HG03575 (cell line): ENCODE data around the gene G3BP2.

Experiments used
- ATAC-seq: cut with Tn5 transposase; IDR thresholded peaks from one replicate; pipeline ENCODE4 v1.9.1; 2021; ENCODE audit not compliant: unreplicated experiment, insufficient number of reproducible peaks, low FRiP score; ENCODE audit errors: extremely low read depth

Gene G3BP2

DNA sequence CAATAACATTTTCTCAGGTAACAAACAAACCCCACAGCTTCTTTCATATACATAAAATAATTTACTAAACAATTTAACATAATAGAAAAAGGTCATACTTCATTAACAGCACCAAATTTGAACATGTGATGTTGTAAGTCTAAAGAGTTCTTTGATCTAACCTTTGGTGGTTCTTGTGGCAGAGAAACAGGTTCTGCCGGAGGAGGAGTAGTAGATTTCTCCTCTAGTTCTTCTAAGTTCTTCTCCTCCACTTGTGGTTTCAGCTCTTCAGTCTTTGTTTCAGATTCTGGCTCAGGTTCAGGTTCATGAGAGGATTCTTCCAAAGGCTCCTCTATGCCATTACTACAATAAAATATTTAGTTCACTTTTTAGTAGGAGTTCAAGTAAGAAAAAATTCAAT is 18.3 kb downstream of the G3BP2 start:
- no peak for ATAC-seq

DNA sequence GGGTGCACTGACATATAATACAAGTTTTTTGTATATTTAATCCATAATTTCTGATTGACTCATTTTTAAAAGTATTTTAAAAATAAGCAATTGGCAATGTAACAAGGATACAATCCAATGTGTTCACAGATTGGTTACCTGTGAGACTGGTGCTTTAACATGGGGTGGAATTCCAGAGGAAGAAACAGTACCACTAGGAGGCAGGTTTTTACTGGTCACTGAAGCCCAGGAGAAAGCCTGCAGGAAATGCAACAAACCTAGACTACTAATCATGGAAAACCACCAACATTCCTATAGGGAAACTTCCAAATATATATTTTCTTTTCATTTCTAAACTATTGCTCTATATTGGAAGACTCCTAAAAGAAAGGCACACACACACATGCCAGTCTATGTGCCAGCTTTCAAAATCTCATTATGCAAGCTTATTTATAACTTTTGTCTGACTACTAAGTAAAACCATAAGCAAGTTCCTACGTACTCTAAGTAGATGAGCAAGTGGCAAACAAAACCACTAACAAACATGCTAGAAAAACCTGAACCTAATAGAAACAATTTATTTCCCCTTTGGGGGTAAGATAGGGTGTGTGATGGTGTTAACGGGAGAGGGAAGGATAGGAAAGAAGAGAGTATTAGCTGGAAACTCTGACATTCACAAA is 19.2 kb downstream of the G3BP2 start:
- ATAC-seq = no peak

DNA sequence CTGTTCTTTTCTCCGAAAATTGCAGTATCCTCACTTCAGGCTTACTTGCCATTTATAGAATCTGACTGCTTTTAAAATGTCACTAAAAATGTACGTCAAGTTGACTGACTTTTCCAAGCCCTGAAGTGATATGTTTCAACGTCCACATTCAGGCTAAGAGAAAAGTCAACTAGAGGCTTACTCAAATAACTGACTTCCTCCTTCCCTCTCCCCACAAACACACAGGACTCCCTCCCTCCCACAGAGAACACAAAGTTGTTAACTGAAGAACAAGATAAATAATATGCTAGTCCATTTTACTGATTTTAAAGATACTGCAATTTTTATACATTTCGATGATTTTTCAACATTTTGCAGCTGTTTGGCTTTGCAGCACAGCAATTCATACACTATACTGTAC is 29.1 kb downstream of the G3BP2 start:
- ATAC-seq = no peak

DNA sequence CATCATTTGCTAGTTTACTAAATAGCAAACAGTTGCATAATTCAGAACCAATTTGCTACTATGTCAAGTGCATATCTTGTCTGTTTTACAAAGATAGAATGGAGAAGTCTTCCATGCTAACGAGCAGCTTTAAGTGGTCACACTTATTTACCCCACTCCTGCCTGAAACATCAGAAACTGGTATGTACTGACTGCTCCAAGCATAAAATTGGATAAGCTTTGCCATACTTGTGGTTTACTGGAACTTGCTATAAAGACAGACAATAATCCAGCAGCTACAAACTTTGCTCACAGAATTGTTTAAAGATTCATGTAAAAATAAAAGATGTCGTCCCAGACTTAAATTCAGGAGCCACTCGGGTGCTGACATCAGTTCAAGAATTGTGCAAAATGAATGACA is 29.6 kb downstream of the G3BP2 start:
- no peak for ATAC-seq

DNA sequence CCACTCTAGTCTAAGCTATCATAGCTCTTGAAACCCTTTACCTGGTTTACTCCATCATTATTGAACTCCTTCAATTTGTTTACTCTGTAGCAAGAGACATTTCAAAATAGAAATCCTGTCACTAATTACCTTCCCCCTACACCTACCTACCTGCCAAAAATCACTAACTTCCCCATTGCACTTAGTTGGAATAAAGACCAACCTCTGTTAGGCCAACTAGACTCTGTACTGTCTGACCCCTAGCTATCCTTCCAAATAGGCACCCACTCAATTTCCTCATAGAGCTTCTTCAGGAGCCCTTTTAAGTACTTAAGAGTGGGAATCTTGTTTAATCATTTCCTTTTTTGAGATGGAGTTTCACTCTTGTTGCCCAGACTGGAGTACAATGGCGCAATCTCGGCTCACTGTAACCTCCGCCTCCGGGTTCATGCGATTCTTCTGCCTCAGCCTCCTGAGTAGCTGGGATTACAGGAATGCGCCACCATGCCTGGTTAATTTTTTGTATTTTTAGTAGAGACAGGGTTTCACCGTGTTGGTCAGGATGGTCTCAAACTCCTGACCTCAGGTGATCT is 34.0 kb downstream of the G3BP2 start:
- no peak for ATAC-seq

DNA sequence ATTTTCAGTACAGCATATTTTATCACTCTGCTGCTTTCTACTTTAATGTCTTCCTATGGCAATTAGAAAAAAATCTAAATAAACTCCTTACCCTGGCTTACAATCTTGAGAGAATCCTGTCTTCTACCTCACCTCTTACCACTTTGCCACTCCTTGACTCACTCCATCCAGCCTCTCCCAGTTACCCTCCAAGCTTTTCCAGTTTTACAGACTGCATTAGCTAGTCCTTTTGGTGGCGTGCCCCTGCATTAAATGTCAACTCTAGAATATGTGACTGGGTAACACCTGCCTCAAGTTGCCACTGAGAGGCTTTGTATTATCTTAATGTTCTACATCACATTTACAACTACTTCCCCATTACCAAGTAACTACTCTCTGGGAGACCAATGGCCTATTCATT is 35.4 kb downstream of the G3BP2 start:
- no peak for ATAC-seq

DNA sequence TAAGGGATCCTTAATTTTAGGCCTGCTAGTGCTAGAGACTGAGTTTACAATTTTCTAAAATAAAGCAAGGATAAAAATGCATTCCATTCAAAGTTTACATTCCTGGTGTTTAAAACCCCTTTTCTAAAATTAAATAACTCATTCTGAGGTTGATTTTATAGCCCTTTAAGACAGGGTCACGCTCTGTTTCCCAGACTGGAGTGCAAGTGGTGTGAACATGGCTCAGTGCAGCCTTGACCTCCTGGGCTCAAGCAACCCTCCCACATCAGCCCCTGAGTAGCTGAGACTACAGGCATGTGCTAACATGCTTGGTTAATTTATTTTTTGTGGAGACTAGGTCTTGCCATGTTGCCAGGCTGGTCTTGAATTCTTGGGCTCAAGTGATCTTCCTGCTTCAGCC is 36.0 kb downstream of the G3BP2 start:
- no peak for ATAC-seq

DNA sequence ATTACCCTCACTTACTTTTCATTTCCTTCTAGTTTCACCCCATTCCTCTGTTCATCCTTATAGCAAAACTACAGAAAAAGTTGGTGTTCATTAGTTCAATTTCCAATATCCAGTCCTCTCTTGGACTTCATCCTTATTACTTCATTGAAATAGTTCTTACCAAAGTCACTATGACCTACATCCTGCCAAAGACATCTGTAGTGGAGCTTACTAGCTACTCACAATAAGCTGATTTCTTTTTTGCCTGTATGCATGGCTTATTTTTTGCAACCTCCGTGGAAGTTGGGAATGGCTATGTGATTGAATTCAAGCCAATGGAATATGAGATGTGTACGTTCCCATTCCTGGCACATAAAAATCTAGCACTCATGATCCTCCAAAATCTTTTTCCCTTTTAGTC is 38.3 kb downstream of the G3BP2 start:
- ATAC-seq = no peak

DNA sequence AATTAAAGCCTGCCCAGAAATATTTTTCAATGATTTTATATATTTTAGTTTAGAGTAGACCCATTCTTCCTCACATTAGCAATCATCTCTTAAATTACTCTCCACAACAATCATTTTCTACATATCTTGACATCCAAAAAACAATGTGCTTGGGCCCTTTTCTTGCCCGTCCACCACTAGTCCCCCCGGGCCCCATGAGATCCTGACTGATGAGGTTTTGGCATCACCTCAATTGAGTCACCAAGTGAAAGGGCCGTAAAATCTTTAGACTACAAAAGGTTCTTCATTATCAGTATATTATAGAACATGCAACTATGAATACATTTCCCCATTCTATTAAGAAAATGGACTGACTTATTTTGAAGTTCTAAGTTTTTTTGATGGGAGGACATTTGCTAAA is 38.9 kb downstream of the G3BP2 start:
- no peak for ATAC-seq

DNA sequence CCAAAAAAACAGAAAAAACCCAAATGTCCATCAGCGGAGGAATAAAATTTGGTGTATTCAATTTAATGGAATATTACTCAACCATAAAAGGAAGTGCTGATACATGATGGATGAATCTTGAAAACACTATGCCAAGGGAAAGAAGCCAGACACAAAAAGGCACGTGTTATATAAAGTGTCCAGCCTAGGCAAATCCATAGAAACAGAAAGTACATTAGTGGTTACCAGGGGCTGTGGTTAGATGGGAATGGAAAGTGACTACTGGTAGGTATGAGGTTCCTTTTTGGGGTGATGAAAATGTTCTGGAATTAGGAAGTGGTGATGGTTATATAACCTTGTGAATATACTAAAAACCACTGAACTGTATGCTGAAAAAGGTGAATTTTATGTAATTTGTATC is 39.4 kb downstream of the G3BP2 start:
- ATAC-seq = no peak

DNA sequence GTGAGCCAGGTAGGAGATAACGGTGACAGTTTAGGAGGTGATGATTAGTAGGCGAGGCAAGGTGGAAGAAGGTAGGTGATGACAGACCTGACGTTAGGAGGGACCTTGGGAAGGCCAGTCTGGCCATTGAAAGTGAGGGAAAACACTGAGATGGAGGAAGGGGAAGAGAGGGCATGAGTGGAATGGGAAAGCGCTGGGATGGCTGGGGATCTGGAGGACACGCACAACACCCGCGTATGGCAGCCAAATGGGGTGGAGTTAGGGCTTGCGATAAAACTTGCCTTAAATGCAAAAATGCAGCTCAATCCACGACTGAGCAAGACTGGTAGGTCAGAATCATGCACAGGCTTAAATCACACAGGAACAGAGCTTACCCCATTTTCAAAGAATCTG is 42.3 kb downstream of the G3BP2 start:
- no peak for ATAC-seq

DNA sequence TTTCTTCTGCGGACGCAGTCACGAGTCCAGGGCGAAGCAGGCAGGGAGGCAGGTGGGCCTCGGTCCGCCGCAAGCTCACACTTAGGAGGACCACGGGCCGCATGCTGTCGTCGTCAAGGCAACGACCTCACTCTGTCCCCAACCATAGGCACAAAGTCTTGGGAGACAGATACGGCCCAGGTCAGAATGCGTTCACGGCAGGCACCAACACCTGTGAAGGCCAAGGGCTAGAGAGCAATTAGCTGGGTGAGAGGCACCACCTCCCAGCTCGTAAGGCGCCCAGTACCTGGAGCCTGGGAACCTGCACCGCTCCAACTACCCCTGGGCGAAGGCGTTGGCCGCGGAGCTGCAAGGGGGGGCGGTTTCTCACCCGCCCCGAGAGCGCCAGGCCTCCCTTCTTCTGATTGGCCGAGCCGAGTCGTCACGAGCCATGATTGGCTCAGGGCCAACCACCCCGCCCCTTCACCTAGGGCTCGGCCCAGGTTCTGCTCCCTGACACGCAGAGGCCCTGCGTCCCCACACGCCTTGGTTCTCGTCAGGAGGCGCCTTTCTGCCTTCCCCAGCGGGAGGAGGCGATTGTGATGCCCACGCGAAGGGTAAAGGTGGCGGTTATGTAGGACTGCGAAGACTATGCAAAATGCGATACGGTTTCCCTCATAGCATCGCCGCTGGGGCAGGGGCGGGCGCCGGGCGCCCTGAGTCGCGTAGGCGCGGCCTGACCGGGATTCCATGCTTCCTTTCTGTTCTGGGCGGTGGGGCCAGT is 42.9 kb downstream of the G3BP2 start, which contains the start of gene CDKL2:
Gene CDKL2 (minus strand): TSS at position 355 of the 763 bp plus-strand sequence. CDS start 4,540 bp downstream, outside the sequence.
- peak; percentile 94 for ATAC-seq

DNA sequence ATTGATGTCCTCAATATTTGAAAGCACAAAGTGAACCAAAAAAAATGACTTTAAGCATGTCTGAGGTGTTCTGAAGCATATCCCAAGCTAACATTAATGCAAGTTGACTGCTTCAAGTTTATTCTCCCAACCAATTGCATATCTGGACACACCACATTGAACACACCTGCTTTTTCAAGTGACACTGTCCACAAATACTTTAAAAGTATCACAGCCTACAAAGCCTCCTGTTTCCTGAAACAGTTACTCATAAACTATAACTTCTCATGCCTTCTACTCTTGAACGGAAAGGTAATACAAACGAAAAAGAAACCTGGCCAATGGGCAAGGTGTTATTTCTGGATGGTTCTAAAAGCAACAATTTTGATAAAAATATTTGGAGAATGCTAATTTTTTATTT is 44.0 kb downstream of the G3BP2 start:
- no peak for ATAC-seq

DNA sequence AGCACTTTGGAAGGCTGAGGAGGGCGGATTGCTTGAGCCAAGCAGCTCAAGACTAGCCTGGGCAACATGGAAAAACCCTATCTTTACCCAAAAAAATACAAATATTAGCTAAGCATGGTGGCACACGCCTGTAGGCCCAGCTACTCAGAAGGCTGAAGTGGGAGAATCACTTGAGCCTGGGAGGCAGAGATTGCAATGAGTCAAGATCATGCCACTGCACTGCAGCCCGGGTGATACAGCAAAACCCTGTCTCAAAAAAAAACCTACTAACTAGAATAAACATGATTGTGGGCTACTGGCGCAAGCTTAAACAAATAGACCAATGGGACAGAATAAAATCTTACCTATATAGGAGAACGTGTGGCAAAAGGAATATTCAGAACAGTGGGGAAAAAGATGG is 50.2 kb downstream of the G3BP2 start:
- no peak for ATAC-seq

DNA sequence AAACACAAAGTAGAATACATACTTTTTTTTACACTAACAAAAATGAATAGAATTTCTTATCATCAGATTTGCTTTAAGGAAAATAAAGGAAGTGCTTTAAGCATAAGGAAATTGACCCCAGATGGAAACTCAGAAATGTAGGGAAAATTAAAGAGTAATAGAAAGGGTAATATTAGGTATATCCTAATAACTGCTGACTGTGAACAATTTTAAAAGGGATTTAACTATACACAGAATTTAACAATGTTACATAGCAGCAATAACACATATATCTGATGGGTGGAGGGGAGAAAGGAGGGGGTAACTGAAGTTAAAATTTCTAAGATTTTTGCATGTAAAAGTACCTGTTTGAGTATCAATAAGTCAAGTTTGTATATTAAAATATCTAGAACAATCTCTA is 51.5 kb downstream of the G3BP2 start:
- ATAC-seq = no peak

DNA sequence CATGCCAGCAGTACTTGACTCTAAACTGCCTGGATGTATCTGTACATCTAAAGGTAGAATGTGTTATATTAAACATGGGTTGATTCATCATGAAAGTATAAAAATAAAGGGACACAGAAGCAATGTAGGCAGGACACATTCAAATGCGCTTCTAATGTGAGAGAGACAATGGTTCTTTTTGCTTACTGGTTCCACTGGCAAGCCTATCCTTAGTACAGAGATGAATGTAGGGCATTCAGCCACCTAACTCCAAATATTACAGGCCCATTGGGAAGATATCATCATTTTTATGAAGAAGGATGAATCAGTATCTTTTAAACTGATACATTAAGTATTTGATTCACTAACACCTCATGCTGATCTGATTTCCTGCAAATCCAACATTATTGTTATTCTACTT is 60.9 kb downstream of the G3BP2 start:
- no peak for ATAC-seq

DNA sequence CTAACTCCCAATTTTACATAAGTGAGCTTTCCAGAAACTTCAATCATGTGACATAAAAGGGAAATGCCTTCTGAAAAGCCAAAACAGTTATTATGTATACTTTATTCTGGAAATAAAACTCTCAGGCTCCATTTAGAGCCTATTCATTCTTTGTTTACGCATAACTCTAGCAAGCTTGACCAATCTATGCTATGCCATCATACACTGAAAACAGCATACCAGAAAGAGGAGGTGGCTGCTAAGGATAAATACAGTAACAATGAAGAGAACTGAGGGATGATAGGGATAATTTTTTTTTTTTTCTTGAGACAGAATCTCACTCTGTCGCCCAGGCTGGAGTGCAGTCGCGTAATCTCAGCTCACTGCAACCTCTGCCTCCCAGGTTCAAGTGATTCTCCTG is 67.3 kb downstream of the G3BP2 start:
- no peak for ATAC-seq

DNA sequence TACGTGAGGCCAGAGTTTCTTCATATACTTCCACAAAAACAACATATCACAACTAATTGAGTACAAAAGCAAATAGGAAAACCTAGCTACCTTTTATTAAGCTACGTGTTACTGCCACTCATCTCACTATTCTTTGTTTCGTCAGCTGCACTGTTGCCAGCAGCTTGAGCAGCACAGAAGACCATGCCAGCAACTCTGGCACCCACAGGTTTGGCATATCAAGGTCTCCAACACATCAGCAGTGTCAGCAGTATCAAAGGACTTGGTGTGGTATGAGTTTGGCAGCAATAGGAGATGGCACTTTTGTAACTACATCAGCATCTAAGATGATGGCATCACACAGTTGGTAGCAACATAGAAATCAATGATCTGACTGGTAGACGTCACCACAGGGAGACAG is 73.6 kb downstream of the G3BP2 start:
- no peak for ATAC-seq

DNA sequence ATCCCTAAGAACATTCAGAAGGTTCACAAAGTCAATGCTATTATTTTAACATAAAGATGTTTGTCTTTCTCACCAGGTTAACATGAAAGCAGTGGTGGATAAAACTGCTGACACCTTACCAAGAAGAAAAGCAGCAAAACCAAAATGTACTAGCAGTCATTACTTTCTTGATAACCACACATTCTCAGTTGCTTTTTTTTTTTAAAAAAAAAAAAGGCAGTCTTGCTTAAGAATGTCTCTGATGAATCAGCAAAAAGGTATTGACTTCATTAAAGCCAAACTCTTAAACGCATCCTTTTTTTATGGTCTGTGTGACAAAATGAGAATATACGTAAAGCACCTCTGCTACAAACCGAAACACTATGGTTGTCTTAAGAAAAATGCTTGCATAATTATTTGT is 74.8 kb downstream of the G3BP2 start:
- ATAC-seq = no peak

DNA sequence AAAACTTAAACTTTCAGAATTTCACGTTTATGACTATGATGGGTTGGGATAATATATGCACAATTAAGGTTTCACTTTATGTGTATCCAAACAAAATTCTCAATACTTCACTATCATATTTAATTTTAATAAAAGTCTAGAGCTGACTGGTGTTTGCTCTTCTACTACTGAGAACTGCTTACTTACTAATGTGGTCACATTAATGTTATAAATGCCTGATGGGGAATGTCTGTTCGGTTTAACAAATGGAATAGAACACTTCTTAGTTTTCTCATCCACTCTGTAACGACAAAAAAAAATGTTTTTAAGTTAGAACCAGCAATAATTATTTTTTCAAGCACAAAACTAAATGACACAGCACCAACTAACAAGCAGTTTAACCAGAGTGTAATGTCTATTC is 77.2 kb downstream of the G3BP2 start:
- no peak for ATAC-seq
